Fibroblast of pulmonary artery (primary cell): ENCODE results near the gene EBI3.
"Not testable (repeated sequence)": the region's sequence is repeated elsewhere in the genome, so short reads cannot be mapped to it uniquely, and the experiment has no call there.

Experiments
- DNase-seq: peaks from one replicate; pipeline ENCODE4 v3.0.0-alpha.2; 2010; ENCODE audit warnings: low read depth
- H3K4me3 ChIP-seq: replicated peaks from 2 replicates; pipeline ENCODE4 v1.5.1; 2011; ENCODE audit warnings: low read depth, mild to moderate bottlenecking, control low read depth, low read length, moderate library complexity
- CTCF ChIP-seq: IDR thresholded peaks from 2 replicates; pipeline ENCODE4 v1.5.1; 2011; ENCODE audit warnings: mild to moderate bottlenecking, control low read depth, low read length, inconsistent platforms; ENCODE audit errors: missing control alignments

Gene EBI3

DNA sequence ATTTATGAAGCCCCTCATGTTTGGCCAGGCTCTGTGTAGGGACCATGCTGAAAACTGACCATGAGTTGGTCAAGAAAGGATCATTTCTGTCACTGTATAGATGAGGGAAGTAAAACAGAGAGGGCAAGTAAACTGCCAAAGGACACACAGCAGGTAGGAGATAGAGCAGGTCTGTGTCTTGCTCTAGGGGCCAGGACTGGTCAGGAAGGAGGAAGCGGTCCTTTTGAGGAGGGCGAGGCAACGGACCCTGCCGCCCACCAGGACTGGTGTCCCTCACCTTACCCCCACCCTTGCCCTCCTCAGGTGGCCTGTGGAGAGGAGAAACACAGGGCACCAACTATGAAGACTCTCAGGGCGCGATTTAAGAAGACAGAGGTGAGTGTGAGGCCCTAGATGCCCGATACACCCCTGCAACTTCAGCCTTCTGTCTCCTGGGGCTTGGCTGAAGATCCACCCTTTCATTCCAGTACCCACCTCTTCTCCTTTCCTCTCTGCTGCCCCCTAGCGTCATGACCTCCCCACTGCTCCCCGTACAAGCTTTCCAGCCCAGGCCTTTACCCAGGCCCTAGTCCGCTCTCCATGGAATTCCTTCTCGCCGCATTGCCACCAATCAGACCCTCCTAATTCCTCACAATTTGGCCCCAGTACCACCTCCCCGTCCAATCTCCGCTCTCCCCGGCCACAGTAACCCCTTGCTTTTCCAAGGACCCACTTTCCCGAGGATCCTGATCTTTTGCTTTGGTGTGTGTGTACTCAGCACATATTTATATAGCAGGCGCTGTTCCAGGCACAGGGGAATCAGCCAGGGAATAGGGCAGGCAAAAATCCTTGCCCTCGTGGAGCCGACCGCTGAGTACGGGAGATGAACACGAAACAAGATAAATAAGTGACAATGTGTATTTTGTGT lies 43.0 kb upstream of the EBI3 start:
- no peak overlapping the region for H3K4me3 ChIP-seq
- peak; percentile 92 for TF ChIP-seq CTCF
- DNase-seq: peak; percentile 76

DNA sequence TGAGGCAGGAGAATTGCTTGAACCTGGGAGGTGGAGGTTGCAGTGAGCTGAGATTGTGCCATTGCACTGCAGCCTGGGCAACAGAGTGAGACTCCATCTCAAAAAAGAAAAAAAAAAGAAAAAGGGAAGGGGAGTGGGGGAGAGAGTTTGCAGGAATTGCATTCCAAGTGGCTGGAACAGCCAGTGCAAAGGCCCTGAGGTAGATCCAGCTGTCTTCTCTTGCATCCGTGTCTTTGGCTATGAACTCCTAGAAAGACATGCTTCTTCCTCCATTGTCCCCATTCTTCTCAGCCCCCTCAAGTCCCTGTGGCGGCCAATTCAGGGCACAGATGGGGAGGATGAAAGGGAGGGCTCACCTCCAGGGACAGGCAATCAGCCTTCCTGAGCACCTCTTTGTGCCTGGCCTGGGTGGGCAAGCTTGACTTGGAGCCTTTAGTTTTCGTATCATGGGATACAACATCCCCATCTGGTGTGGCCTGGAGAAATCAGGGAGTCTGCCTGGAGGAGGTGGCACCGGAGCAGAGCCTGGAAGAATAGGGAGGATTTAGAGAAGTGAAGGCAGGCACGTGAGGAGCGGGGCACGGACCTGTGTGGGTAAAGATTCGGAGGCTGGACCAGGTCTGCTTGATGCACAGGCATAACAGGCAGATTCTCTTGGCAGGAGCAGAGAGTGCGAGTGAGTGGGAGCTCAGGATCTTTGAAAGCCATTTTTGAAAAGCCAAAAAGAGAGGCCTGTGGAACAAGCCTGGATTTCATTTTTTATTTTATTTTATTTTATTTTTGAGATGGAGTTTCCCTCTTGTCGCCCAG lies 41.8 kb upstream of the EBI3 start:
- H3K4me3 ChIP-seq: no peak overlapping the region
- DNase-seq: no peak
- no peak for TF ChIP-seq CTCF

DNA sequence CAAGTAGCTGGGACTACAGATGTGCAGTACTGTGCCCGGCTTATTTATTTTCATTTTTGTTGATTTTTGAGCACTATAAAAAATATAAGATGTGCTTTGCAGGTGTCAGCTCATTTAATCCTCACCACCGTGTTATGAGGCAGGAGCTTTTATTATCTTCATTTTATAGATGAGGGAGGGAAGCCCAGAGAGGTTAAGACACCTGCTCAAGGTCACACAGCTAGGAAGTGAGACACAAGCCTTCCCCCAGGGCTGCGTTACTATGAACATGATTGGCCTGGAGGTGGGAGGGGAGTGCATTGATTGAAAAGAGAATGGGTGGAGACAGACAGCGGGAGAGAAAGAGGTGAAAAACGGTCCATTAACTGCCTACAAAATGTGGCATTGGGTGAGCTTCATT lies 39.7 kb upstream of the EBI3 start:
- H3K4me3 ChIP-seq: no peak overlapping the region
- no peak for TF ChIP-seq CTCF
- DNase-seq: no peak

- not testable (repeated sequence) for H3K4me3 ChIP-seq, DNase-seq
These were observed 36.8 kb upstream of the EBI3 start for GRCh38 chr19:4192537-4192936.

DNA sequence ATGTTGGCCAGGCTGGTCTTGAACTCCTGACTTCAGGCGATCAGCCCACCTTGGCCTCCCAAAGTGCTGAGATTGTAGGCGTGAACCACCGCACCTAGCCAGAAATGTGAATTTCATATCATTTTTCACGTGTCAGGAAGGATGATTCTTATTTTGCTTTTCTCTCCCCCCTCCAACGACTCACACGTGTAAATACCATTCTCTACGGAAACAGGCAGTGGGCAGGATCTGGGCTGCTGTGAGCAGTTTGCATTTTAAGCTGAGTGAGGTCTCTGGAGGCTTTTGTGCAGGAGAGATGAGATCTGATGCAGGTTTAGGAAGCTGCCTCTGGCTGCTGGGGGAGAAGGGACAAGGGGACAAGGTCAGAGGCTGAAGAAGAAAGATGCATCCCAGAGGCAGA lies 35.0 kb upstream of the EBI3 start:
- DNase-seq: no peak
- H3K4me3 ChIP-seq: no peak overlapping the region
- TF ChIP-seq CTCF: no peak

GRCh38 chr19:4196009-4196408 lies 33.3 kb upstream of the EBI3 start:
- TF ChIP-seq CTCF: no peak
- H3K4me3 ChIP-seq: no peak overlapping the region
- DNase-seq: no peak

- no peak for TF ChIP-seq CTCF
- H3K4me3 ChIP-seq: no peak overlapping the region
- no peak for DNase-seq
These were observed 32.7 kb upstream of the EBI3 start for GRCh38 chr19:4196587-4197148.
